SU-DHL-6 (cell line): Measurements from ENCODE around the gene ZNHIT2.

Experiments
- H2AFZ ChIP-seq: fragments of 200-600 bp; sonication (generic); 2 replicates; pipeline ENCODE4 v1.6.1; 2014; ENCODE audit warnings: low read depth, mild to moderate bottlenecking, moderate library complexity, mixed read lengths, antibody characterized with exemption, low read length; ENCODE audit not compliant: severe bottlenecking
- H3F3A ChIP-seq: fragments of 200-600 bp; shearing (Covaris generic); 2 replicates; pipeline ENCODE4 v1.6.0; 2016; ENCODE audit warnings: antibody characterized with exemption, mild to moderate bottlenecking; ENCODE audit not compliant: insufficient read depth
- H3K27ac ChIP-seq: fragments of 200-600 bp; sonication (generic); 2 replicates; pipeline ENCODE4 v1.5.1; 2016; ENCODE audit warnings: low read depth, mild to moderate bottlenecking, low read length, moderate library complexity, mixed read lengths
- H3K27me3 ChIP-seq: fragments of 200-600 bp; sonication (generic), shearing (Covaris generic); 2 replicates; pipeline ENCODE4 v1.6.0; 2014; ENCODE audit warnings: mild to moderate bottlenecking, low read length
- H3K36me3 ChIP-seq: fragments of 200-600 bp; sonication (generic); 2 replicates; pipeline ENCODE4 v1.6.1; 2014; ENCODE audit warnings: mild to moderate bottlenecking, low read length, mixed read lengths
- H3K4me2 ChIP-seq: fragments of 300-600, 200-600 bp; shearing (Covaris generic), sonication (generic); 2 replicates; pipeline ENCODE4 v1.6.0; 2014; ENCODE audit warnings: low read length, low read depth, mild to moderate bottlenecking; ENCODE audit not compliant: poor library complexity, severe bottlenecking
- H3K4me3 ChIP-seq: fragments of 200-600 bp; sonication (generic); 2 replicates; pipeline ENCODE4 v1.5.1; 2014; ENCODE audit warnings: antibody characterized with exemption, low read length, mild to moderate bottlenecking, mixed read lengths; ENCODE audit not compliant: insufficient read depth, poor library complexity, severe bottlenecking
- H3K79me2 ChIP-seq: fragments of 200-600 bp; sonication (generic); 2 replicates; pipeline ENCODE4 v1.6.1; 2014; ENCODE audit warnings: mild to moderate bottlenecking, low read length, moderate library complexity; ENCODE audit not compliant: insufficient read depth
- H3K9ac ChIP-seq: fragments of 200-600 bp; sonication (generic); 2 replicates; pipeline ENCODE4 v1.7.0; 2014; ENCODE audit warnings: mild to moderate bottlenecking, low read length
- H3K9me2 ChIP-seq: fragments of 200-600 bp; sonication (generic); replicated peaks from 2 replicates; pipeline ENCODE4 v1.6.1; 2014; ENCODE audit warnings: low read length; ENCODE audit not compliant: insufficient read depth
- H3K9me3 ChIP-seq: fragments of 200-600 bp; sonication (generic); 2 replicates; pipeline ENCODE4 v1.6.1; 2014; ENCODE audit warnings: low read length, mixed read lengths; ENCODE audit not compliant: insufficient read depth
- H4K20me1 ChIP-seq: fragments of 200-600 bp; sonication (generic); 2 replicates; pipeline ENCODE4 v1.6.1; 2014; ENCODE audit warnings: low read depth, mild to moderate bottlenecking, antibody characterized with exemption, low read length, moderate library complexity, mixed read lengths
- EZH2phosphoT487 ChIP-seq: fragments of 200-600 bp; sonication (generic), shearing (Covaris generic); conservative IDR thresholded peaks from 2 replicates; pipeline ENCODE4 v1.6.1; 2018; ENCODE audit warnings: mild to moderate bottlenecking, antibody characterized with exemption, low read length, moderate library complexity, mixed read lengths
- TF ChIP-seq, protein P1 (sequence below): fragments of 200-600 bp; sonication (generic); IDR thresholded peaks from one replicate; pipeline ENCODE4 v1.5.1; 2017; ENCODE audit warnings: antibody characterized with exemption, mild to moderate bottlenecking, low read length, moderate library complexity; ENCODE audit not compliant: insufficient read depth, poor library complexity, severe bottlenecking

The ZNHIT2 gene

DNA sequence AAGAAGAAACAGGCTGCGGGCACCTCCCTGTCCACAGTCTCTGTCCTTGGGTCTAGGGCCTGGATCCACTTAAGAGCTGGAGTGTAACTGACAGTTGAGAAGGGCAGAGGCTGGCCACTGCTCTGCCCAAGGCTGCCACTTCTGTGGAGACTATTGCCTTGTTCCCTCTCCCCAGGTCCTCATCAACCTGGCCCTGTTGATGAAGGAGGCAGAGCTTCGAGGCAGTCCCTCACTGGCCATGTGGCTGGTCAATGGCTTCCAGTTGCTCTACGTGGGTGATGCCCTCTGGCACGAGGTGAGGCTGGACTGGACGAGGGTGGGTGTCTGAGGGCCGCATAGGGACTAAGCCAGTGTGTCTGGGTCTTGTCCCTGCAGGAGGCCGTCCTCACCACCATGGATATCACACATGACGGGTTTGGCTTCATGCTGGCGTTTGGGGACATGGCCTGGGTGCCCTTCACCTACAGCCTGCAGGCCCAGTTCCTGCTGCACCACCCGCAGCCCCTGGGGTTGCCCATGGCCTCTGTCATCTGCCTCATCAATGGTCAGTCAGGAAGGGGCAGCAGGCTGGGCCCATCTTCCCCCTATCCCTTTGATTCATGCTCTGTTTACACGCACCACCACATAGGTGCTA is 2.8 kb downstream of the ZNHIT2 start:
- peaks cover 1% of the 10 kb centered on the region; the same call in 1 of the 2 replicates for H3K36me3 ChIP-seq
- no peaks in the 10 kb centered on the region for H4K20me1 ChIP-seq
- H3K9me3 ChIP-seq: no peaks in the 10 kb centered on the region
- H3K4me3 ChIP-seq: no peak overlapping the region
- H3K27ac ChIP-seq: peak overlapping the region; percentile 88; the same call in 1 of the 2 replicates
- peaks cover 5% of the 10 kb centered on the region for H3K79me2 ChIP-seq
- H3K9ac ChIP-seq: no peak overlapping the region
- peaks cover 34% of the 10 kb centered on the region for H3F3A ChIP-seq
- no peaks in the 10 kb centered on the region for H3K9me2 ChIP-seq
- no peak overlapping the region for H2AFZ ChIP-seq
- TF ChIP-seq, protein P1, sequence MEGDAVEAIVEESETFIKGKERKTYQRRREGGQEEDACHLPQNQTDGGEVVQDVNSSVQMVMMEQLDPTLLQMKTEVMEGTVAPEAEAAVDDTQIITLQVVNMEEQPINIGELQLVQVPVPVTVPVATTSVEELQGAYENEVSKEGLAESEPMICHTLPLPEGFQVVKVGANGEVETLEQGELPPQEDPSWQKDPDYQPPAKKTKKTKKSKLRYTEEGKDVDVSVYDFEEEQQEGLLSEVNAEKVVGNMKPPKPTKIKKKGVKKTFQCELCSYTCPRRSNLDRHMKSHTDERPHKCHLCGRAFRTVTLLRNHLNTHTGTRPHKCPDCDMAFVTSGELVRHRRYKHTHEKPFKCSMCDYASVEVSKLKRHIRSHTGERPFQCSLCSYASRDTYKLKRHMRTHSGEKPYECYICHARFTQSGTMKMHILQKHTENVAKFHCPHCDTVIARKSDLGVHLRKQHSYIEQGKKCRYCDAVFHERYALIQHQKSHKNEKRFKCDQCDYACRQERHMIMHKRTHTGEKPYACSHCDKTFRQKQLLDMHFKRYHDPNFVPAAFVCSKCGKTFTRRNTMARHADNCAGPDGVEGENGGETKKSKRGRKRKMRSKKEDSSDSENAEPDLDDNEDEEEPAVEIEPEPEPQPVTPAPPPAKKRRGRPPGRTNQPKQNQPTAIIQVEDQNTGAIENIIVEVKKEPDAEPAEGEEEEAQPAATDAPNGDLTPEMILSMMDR: no peak
- TF ChIP-seq EZH2phosphoT487: no peak
- no peaks in the 10 kb centered on the region for H3K27me3 ChIP-seq
- no peak overlapping the region for H3K4me2 ChIP-seq

GRCh38 chr11:65113839-65114238 is 3.7 kb downstream of the ZNHIT2 start:
- H3K4me2 ChIP-seq: peak overlapping the region; percentile 94
- no peaks in the 10 kb centered on the region for H3K27me3 ChIP-seq
- no peak overlapping the region for H3K4me3 ChIP-seq
- no peaks in the 10 kb centered on the region for H3K9me2 ChIP-seq
- H3K9me3 ChIP-seq: no peaks in the 10 kb centered on the region
- peak overlapping the region; percentile 91 for H3K9ac ChIP-seq
- TF ChIP-seq, protein P1: no peak
- no peak for TF ChIP-seq EZH2phosphoT487
- no peak overlapping the region for H2AFZ ChIP-seq
- peaks cover 5% of the 10 kb centered on the region for H3K79me2 ChIP-seq
- no peaks in the 10 kb centered on the region for H4K20me1 ChIP-seq
- peaks cover 27% of the 10 kb centered on the region for H3F3A ChIP-seq
- H3K36me3 ChIP-seq: no peaks in the 10 kb centered on the region
- H3K27ac ChIP-seq: peak overlapping the region; percentile 88

- no peaks in the 10 kb centered on the region for H3K9me2 ChIP-seq
- TF ChIP-seq EZH2phosphoT487: no peak
- TF ChIP-seq, protein P1: no peak
- H3F3A ChIP-seq: peaks cover 22% of the 10 kb centered on the region
- H3K27me3 ChIP-seq: no peaks in the 10 kb centered on the region
- no peak overlapping the region for H2AFZ ChIP-seq
- peak overlapping the region; percentile 94 for H3K4me2 ChIP-seq
- no peaks in the 10 kb centered on the region for H3K9me3 ChIP-seq
- H3K36me3 ChIP-seq: no peaks in the 10 kb centered on the region
- H3K4me3 ChIP-seq: peak overlapping the region; percentile 90
- H3K79me2 ChIP-seq: peaks cover 5% of the 10 kb centered on the region
- H3K9ac ChIP-seq: peak overlapping the region; percentile 91
- H4K20me1 ChIP-seq: no peaks in the 10 kb centered on the region
- peak overlapping the region; percentile 88 for H3K27ac ChIP-seq
Measured at GRCh38 chr11:65113361-65113756, 4.1 kb downstream of the ZNHIT2 start.
